Liver (tissue), 9 donors: ENCODE results near the gene FRS2. TPM values are rescaled to one million over a fixed set of nuclear protein-coding genes. Genes with fewer than 3 reads are reported as not detected.

Experiments
- DNase-seq: peaks from one replicate; pipeline ENCODE4 v3.0.0-alpha.2; 2017; ENCODE audit warnings: low spot score
- H3K27ac ChIP-seq, 2 donors: one replicate each; pipeline ENCODE4 v1.7.0; 2013; ENCODE audit warnings: inconsistent platforms in 2 of 2, low read length in 2 of 2, control low read depth in 1 of 2, low read depth in 1 of 2, mild to moderate bottlenecking in 1 of 2
- H3K27me3 ChIP-seq, 4 donors: one replicate each; pipeline versions ENCODE4 v1.6.1 to v1.7.0; 2013; ENCODE audit warnings: low read length in 3 of 4, inconsistent platforms in 1 of 4, mild to moderate bottlenecking in 1 of 4, moderate library complexity in 1 of 4; ENCODE audit not compliant: control insufficient read depth in 4 of 4, insufficient read depth in 4 of 4
- H3K36me3 ChIP-seq, 4 donors: one replicate each; pipeline versions ENCODE4 v1.6.1 to v1.7.0; 2013; ENCODE audit warnings: low read length in 3 of 4, mild to moderate bottlenecking in 3 of 4, low read depth in 1 of 4, moderate library complexity in 1 of 4; ENCODE audit not compliant: control insufficient read depth in 4 of 4, insufficient read depth in 3 of 4
- H3K4me1 ChIP-seq, 4 donors: one replicate each; pipeline versions ENCODE4 v1.6.1 to v1.7.0; 2013; ENCODE audit warnings: low read length in 3 of 4, mild to moderate bottlenecking in 3 of 4, moderate library complexity in 1 of 4; ENCODE audit not compliant: control insufficient read depth in 4 of 4, insufficient read depth in 4 of 4
- H3K4me3 ChIP-seq, 3 donors: one replicate each; pipeline versions ENCODE4 v1.6.1 to v1.7.0; 2013; ENCODE audit warnings: low read length in 3 of 3, control low read depth in 1 of 3, low read depth in 1 of 3, mild to moderate bottlenecking in 1 of 3
- H3K9ac ChIP-seq, 2 donors: one replicate each; pipeline ENCODE4 v1.7.0; 2013; ENCODE audit warnings: low read length in 2 of 2, mild to moderate bottlenecking in 2 of 2, moderate library complexity in 2 of 2, control low read depth in 1 of 2, low read depth in 1 of 2
- H3K9me3 ChIP-seq, 4 donors: one replicate each; pipeline versions ENCODE4 v1.6.1 to v1.7.0; 2013; ENCODE audit warnings: low read length in 3 of 4; ENCODE audit not compliant: control insufficient read depth in 4 of 4
- CTCF ChIP-seq: fragments of 150-350 bp; IDR thresholded peaks from 2 replicates; pipeline ENCODE4 v1.5.1; 2017; ENCODE audit warnings: improper control_type of control experiment, low read depth, low read length; ENCODE audit not compliant: missing input control
- EGR1 ChIP-seq, 2 donors: IDR thresholded peaks; 2 replicates each; pipeline ENCODE4 v1.6.1; 2016 to 2018; ENCODE audit warnings: antibody characterized with exemption in 2 of 2, low read depth in 2 of 2
- FOXA2 ChIP-seq: IDR thresholded peaks from 2 replicates; pipeline ENCODE4 v1.6.1; 2016; ENCODE audit warnings: antibody characterized with exemption
- HNF4A ChIP-seq, 2 donors: conservative IDR thresholded peaks; 2 replicates each; pipeline ENCODE4 v1.6.1; 2016; ENCODE audit warnings: antibody characterized with exemption in 2 of 2, mild to moderate bottlenecking in 2 of 2
- HNF4G ChIP-seq: IDR thresholded peaks from 2 replicates; pipeline ENCODE4 v1.6.1; 2016; ENCODE audit warnings: antibody characterized with exemption
- JUND ChIP-seq, 2 donors: IDR thresholded peaks; 2 replicates each; pipeline ENCODE4 v1.6.1; 2016; ENCODE audit warnings: antibody characterized with exemption in 2 of 2
- NR2F2 ChIP-seq: IDR thresholded peaks from 2 replicates; pipeline ENCODE4 v1.6.1; 2016; ENCODE audit warnings: antibody characterized with exemption
- RAD21 ChIP-seq, 2 donors: IDR thresholded peaks; 2 replicates each; pipeline ENCODE4 v1.6.1; 2016; ENCODE audit warnings: antibody characterized with exemption in 2 of 2, mild to moderate bottlenecking in 2 of 2
- REST ChIP-seq: IDR thresholded peaks from 2 replicates; pipeline ENCODE4 v1.6.1; 2016; ENCODE audit warnings: antibody characterized with exemption, mild to moderate bottlenecking
- RXRA ChIP-seq, 2 donors: IDR thresholded peaks; 2 replicates each; pipeline ENCODE4 v1.6.1; 2017 to 2018; ENCODE audit warnings: antibody characterized with exemption in 2 of 2, mild to moderate bottlenecking in 1 of 2
- SP1 ChIP-seq: IDR thresholded peaks from 2 replicates; pipeline ENCODE4 v1.6.1; 2018; ENCODE audit warnings: antibody characterized with exemption, mild to moderate bottlenecking
- TAF1 ChIP-seq: conservative IDR thresholded peaks from 2 replicates; pipeline ENCODE4 v1.6.1; 2016; ENCODE audit warnings: antibody characterized with exemption, mild to moderate bottlenecking
- YY1 ChIP-seq: IDR thresholded peaks from 2 replicates; pipeline ENCODE4 v1.6.1; 2016; ENCODE audit warnings: antibody characterized with exemption, mild to moderate bottlenecking
- ZBTB33 ChIP-seq: IDR thresholded peaks from 2 replicates; pipeline ENCODE4 v1.6.1; 2016; ENCODE audit warnings: antibody characterized with exemption
- WGBS: extraction: QIAGEN DNeasy Blood & Tissue Kit; methylation state at CpG from one replicate; pipeline ENCODE4 v1.1.7; 2013; 5-methylcytosine and 5-hydroxymethylcytosine counted together
- polyA plus RNA-seq, 2 donors: library from polyadenylated mRNA; stranded (reverse) in 1 of 2; unstranded in 1 of 2; fragments of 200-250 nt in 1 of 2; fragments of >200 nt in 1 of 2; fragmentation: Nextera tagmentation in 1 of 2; extraction: Ambion mirVana in 1 of 2; gene quantifications; one replicate each; pipeline versions ENCODE4 v1.2.1 to v1.2.3, GENCODE V29; 2013 to 2015
- total RNA-seq, 2 donors: library from RNA; depleted of rRNA; stranded (reverse); fragments of >200 nt; gene quantifications; one replicate each; pipeline ENCODE4 v1.2.3, GENCODE V29; 2014
- TF ChIP-seq, protein P1 (sequence below): IDR thresholded peaks from 2 replicates; pipeline ENCODE4 v1.6.1; 2016; ENCODE audit warnings: antibody characterized with exemption
- donor health status: healthy.
- donor health status: healthy.
- donor health status: healthy.
- donor health status: healthy.
- donor health status: healthy.

FRS2 gene
- total and polyA plus RNA-seq, 4 donors, result 7.0 to 24.0 (median 21.9) TPM

DNA sequence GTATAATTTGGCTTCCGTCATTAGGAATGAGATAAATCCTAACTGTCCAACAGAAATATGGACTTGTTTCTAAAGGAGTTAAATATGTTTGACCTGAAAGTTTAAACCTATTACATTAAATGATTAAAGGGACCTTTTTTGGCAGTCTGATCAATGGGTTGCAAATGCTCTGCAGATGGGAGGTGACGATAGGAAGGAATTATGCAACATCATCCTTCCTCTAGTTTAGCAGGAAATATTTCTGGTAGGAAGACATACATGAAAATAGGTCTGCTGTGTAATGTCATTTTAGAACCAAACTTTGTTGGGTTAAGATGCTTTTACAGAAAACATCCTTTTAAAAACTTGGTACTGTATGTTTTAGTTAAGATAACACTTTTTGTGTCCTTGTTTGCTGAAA lies 137.9 kb downstream of the FRS2 start:
- WGBS, result 63% methylated on average over 2 of the region's 2 CpGs
- TF ChIP-seq HNF4A (conservative IDR thresholded peaks at IDR 0.05), result no peak
- TF ChIP-seq FOXA2, result no peak

DNA sequence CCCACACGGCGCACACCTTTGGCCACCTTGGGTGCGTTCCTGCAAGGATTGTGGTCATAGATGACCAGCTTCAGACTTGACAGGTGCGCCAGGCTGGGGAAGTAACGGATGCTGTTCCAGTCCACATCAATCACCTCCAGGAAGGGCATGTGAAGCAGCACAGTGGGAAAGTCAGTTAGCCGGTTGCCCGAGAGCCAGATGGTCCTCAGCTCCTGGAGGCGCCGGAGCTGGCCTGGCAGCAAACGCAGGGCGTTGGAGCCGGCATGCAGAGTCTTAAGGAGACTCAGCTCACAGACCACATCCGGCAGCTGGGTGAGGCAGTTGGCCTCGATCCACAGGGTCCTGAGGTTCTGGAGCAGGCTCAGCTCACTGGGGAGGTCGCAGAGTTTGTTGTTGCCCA lies 139.9 kb downstream of the FRS2 start:
- TF ChIP-seq YY1 (no peak), FOXA2 (no peak), TAF1 (no peak), CTCF (no peak)
- H3K27ac ChIP-seq, result no peak overlapping the region
- no peaks in the 10 kb centered on the region for H3K4me1 ChIP-seq
- H3K9ac ChIP-seq, result no peak overlapping the region
- no peak for DNase-seq
- H3K4me3 ChIP-seq, result no peak overlapping the region
- no peaks in the 10 kb centered on the region for H3K27me3 ChIP-seq
- peaks cover 0 to under 1% (median 0%) of the 10 kb centered on the region in 4 donors for H3K9me3 ChIP-seq
- 94% methylated on average over 15 of the region's 15 CpGs for WGBS
- no peaks in the 10 kb centered on the region for H3K36me3 ChIP-seq

More for the DNA sequence above, 137.9 kb downstream of the FRS2 start:
- Histone ChIP-seq H3K27ac (no peak overlapping the region), H3K9ac (no peak overlapping the region), H3K36me3 (peaks cover 0 to 4% (median under 1%) of the 10 kb centered on the region in 4 donors), H3K9me3 (no peaks in the 10 kb centered on the region), H3K4me1 (no peaks in the 10 kb centered on the region), H3K27me3 (no peaks in the 10 kb centered on the region), H3K4me3 (no peak overlapping the region)
- DNase-seq, result no peak

- 97% methylated on average over 11 of the region's 11 CpGs for WGBS
- TF ChIP-seq HNF4A (conservative IDR thresholded peaks at IDR 0.05) (no peak), EGR1 (IDR thresholded peaks at IDR 0.05; ENCODE audit: low read depth in 2 of 2) (no peak), RAD21 (IDR thresholded peaks at IDR 0.05) (no peak), HNF4G (no peak), TAF1 (no peak), RXRA (IDR thresholded peaks at IDR 0.05) (no peak), ZBTB33 (no peak), SP1 (no peak), REST (no peak), CTCF (no peak), JUND (IDR thresholded peaks at IDR 0.05) (no peak), YY1 (no peak), NR2F2 (no peak)
- TF ChIP-seq, protein P1, sequence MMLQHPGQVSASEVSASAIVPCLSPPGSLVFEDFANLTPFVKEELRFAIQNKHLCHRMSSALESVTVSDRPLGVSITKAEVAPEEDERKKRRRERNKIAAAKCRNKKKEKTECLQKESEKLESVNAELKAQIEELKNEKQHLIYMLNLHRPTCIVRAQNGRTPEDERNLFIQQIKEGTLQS, result no peak
- H3K9me3 ChIP-seq, result peaks cover 0 to 2% (median 0%) of the 10 kb centered on the region in 4 donors
- H3K4me1 ChIP-seq, result no peaks in the 10 kb centered on the region
- DNase-seq, result no peak
- no peak within 1 kb of the TSS for H3K4me3 ChIP-seq
- H3K27me3 ChIP-seq, result no peaks in the 10 kb centered on the region
- no peak within 1 kb of the TSS for H3K9ac ChIP-seq
- H3K36me3 ChIP-seq, result no peaks in the 10 kb centered on the region
- H3K27ac ChIP-seq, result no peak within 1 kb of the TSS
Measured at GRCh38 chr12:69610729-69611128, 140.5 kb downstream of the FRS2 start, which contains the start of gene LRRC10. LRRC10 (minus strand) TSS chr12:69610907; CDS start chr12:69610838, 69 bp downstream.
